ENCODE data around the gene NUFIP1.
"Not testable (repeated sequence)": the region's sequence is repeated elsewhere in the genome, so short reads cannot be mapped to it uniquely, and the experiment has no call there.

The NUFIP1 gene

DNA sequence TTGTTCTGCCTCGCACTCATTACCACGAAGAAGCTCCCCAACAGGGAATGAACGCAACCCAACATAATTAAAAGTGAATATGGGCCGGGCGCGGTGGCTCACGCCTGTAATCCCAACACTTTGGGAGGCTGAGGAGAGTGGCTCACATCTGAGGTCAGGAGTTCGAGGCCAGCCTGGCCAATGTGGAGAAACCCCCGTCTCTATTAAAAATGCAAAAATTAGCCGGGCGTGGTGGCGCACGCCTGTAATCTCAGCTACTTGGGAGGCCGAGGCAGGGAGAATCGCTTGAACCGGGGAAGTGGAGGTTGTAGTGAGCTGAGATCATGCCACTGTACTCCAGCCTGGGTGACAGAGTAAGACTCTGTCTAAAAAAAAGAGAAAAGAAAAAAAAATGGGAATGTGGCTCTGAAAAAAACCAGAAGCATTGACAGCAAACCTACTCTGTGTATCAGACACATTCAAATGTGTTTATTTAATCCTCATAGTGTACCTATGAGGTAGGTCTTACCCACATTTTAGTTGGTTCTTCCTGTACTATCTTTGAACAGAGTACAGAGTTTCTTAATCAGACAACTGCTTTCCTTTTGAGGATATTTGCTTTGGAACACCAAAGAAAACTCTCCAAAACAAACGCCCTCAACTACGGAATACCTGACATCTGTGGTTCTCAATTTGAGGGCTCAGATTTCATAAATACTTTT, 70.0 kb downstream of the NUFIP1 start:
- DNase-seq, result no peak

DNA sequence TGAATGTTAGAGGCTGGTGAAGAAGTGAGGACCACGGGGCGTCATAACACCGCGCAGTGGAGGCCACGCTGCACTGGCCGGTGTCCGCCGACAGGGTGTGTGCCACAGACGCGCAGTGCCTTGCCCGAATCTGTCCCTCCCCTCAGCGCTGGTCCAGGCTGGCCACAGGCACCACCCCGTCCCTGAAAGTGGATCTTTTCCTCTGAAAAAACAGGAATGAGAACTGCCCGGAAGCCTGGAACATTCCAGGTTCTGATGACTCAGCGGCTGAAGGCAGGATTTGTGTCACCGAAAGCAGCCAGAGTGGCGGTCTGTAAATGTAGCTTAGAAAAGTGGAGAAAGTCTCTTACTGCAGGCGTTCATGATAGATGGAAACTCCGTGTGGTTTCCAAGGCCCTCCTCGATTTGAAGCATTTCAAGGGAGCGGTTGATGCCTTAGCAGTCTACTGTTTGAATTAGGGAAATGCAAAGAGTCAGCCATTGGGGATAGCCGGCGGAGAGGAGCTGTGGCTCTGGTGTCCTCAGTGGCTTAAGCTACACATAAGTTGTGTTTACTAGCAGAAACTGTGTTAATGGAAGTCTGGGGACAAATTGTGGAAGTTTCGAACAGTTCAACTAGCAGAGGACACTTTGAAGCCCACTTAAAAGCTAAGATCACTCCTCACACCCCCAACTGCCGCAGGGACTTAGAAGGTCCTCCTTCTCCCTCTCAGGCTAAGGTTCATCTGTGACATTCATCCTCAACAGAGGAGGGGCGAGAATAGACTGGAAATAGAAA, 70.8 kb downstream of the NUFIP1 start:
- DNase-seq, result no peak

DNA sequence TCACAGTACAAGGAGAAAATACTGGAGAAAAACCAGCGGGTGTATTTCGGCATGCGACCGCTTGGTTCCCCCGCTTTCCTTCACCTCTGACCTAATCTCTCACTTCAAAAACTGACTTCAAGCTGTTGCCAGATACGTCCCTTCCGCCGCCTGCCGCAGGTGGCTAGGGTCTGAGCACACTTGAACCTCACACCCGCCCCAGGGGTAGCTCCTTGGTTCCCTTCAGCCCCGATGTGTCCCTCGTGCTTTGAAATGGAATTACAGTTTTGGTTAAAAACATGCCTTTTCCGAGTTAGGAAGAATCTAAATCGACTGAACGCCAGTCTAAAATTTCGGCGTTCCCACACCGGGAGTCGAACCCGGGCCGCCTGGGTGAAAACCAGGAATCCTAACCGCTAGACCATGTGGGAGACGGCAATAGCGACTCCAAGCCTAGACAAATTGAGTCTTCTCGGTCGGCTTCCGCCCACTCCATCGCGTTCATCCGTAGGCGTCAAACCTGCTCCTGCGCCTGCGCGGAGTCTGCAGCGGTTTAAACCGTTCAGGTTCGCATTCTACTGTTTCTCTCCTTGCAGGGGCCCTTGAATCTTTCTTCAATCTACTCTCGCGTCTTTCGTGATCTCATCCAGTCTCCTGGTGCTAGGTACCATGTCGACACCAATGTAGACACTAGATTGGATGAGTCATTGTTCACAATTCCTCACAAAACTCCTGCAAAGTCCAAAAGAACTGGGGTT, 71.5 kb downstream of the NUFIP1 start:
- peak; percentile 99 for DNase-seq

DNA sequence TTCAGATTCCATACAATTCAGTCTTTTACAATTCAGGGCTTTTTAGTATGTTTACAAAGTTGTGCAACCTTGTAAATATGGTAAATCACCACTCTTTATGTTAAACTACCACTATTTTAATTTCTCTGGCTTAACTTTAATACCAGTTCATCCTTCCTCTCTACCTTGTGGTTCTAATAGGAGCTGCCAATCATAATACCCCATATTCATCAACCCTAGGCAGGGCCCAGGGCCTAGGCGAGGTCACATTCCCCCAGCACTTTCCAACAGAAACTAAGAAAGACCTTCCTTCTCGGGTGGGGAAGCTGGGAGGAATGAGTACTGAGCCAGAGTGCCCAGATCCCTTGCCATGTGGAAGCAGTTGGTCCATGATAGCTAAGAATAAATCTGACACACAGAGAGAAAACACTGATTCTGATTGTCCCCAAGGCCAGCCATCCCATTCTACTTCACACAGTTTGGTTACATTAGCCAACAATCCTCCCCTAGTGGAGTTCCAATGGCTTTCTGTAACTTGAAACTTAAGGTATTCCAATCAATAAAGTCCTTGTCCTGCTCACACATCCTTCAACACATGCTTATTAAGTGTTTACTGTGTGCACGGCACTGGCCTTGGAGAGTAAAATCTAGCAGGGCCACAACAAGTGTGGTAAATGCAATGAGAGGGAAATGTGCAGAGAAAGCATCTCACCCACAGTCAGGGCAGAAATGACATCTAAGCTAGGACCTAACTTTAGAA, 76.8 kb downstream of the NUFIP1 start:
- DNase-seq, result no peak

DNA sequence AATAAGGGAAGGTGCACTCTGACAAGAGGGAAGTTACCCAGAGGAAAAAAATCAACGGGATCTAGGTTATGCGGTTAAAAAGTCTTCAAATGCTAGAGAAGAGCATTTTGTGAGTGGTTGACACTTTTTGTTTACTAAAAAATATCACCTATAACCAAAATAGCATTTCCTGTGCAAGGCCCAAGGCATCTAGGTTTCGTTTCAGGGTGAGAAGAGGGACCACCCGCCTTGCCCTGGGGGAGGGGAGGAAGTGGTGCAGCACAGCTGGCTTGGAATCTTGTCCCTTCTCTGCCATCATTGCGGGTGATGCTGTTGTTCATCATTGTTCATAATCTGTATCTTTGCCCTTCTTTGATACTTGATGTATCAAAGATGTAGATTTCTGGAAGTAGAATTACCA, 80.6 kb downstream of the NUFIP1 start:
- no peak for DNase-seq

DNA sequence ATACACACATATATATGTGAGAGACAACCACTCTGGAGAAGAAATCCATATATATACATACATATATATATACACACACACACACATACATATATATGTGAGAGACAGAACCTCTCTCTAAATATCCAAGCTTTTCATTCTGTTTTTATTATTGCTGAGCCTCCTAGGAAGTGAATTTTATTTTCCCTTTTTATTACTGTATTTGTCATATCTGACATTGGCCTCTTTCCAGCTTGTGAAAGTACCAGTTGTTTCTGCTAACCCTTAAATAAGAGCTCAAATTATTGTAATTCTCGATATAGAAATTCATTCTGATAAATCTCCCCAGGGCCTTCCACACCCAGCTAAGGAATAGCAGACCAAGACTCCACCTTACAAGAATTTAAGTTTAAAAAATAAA, 81.0 kb downstream of the NUFIP1 start:
- no peak for DNase-seq

DNA sequence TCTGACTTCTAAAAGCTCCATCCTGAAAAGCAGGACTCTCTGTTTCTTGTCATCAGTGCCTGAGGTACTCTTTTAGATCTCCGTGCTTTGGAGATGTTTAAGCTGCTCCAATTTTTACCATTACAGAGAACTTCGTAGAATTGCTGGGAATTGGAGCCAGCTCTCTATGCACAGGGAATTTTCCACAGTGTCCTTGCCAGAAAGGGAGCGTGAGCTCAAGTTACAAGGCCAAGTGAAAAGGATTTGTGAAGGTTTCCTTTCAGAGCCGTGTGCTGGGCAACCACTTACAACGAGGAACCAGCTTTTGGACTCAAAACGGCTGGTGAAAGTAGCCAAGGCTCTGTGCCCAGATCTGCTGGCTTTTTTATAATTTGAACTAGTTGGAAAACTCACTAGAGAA, 82.6 kb downstream of the NUFIP1 start:
- DNase-seq, result no peak

DNA sequence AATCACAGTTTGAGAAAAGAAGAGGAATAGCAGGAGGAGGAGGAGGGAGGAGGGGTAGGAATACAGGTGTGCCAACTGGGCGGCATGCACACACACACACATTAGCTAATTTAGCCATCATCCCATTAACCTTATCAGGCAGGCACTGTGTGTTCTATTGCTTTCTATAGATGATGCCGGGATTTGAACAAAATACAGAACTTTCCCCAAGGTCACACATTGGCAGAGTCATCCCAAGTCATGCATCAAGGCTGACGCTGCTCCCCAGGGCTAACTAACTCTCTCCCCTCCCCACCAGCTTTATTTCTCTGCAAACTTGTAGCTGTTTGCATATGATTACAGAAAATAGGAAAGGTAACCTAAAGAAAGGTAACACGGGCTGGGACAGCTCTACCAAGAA, 83.0 kb downstream of the NUFIP1 start:
- DNase-seq, result no peak

DNA sequence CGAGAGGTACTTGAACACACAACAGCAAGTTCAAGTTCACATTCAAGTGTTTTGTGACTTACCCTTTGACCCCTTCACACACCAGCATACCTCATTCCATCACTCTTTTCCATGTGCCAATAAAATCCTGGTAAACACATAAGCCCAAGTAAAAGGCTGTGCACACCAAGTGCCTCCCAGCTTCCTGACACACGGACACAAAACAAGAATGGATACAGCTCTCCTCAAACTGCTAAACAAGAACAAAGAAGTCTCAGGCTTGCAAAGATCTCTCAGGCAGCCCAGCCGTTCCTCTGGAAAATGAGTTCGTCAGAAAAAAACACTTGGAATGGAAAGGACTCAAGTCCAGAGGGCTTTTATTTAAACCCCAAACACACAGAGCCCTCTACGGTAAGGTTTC, 83.7 kb downstream of the NUFIP1 start:
- no peak for DNase-seq

DNA sequence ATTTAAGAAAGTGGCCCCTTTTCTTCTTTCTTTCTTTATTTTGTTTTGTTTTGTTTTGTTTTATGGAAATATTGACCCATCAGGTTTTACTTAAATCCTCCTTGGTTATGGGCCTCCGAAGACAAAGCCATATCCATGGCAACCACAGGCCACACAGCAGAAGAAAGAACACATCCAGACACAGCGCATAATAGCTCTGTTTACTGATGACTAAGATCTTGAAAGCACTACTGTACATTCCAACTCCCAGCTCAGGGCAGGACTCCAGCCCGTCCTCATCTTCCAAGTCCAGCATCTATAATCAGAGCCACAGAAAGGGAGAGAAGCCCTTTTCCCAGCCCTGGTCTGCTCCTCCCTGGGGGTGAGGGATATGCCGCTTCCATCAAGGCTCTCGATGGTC, 84.3 kb downstream of the NUFIP1 start:
- DNase-seq, result no peak

DNA sequence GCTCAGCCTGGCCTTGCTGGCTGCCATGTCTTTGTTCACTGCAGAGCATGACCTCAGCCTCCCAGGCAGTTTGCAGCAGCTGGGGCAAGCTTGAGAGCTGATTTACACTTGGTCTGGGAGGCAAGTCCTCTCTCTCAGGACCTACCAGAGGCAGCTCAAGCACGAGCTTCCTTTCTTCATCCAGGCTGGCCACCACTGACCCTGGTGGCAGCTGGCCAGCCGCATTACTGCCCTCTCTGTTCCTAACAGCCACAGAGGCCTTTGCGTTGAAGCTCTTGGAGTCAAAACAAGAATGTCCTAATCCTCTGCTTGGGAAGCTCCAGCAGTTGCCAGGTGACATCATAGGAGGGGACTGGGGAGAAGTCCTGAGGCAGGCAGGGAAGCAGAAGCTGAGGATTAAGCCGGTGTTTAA, 85.7 kb downstream of the NUFIP1 start:
- no peak for DNase-seq

DNA sequence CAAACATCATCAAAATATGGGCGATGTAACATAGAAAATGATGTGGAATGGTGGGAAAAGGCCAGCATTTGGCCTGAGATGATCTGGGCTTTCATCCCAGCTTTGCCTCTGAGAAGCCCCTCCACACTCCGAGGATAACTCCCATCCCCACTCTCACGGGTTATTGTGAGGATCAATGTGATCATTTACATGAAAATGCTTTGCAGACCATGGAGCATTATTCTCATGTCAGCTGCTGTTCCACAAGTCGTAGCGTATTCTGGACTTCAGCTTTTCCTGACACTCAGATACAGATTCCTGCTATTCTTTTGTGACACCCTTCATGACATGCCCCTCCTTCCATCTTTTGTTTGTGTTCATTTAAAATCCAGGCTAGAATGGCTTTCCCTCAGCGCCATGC, 86.5 kb downstream of the NUFIP1 start:
- DNase-seq, result no peak

DNA sequence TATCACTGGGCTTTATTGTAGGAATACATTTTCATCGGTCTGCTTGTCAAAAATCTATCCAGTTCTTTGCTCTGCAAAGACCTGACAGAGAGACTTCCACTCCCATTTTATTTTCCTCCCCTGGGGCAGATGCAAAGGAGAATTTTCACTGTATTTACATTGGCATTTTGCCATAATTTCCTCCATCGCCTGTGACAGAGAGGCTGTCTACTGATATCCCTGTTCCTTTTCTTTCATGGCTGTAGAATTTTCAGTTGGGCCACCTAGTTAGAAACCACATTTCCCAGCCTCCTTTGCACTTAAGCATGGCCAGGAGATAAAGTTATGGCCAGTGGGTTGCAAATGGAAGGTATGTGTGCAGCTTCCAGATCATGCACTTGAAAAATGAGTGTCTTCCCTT, 89.3 kb downstream of the NUFIP1 start:
- no peak for DNase-seq

DNA sequence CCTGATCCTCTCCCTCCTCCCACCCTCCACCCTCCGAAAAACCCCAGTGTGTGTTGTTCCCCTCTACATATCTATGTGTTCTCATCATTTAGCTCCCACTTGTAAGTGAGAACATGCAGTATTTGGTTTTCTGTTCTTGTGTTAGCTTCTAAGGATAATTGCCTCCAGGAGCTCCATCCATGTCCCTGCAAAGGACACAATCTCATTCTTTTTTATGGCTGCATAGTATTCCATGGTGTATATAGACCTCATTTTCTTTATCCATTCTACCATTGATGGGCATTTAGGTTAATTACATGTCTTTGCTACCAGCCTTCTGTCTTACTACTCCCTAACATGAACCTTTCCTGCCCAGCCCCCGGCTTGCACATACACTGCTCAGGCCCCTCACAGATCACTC, 91.0 kb downstream of the NUFIP1 start:
- not testable (repeated sequence) for DNase-seq

DNA sequence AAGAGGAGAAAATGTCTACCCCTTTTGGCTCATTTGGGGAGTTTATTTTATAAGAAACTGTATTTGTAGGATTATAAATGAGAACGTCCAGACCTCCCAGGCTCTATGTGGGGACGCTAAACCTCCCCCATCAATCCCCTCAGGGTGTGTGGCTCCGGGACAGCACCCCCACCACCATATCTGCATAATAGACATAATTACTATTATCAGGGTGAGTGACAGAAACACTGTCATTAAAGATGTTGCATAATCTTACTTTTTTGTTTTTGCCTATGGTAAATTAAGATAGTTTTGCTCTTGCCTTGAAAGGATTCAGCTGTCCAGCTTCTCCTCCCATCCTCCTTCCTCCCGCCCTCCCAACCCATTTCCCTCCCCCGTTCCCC, 93.3 kb downstream of the NUFIP1 start:
- no peak for DNase-seq

DNA sequence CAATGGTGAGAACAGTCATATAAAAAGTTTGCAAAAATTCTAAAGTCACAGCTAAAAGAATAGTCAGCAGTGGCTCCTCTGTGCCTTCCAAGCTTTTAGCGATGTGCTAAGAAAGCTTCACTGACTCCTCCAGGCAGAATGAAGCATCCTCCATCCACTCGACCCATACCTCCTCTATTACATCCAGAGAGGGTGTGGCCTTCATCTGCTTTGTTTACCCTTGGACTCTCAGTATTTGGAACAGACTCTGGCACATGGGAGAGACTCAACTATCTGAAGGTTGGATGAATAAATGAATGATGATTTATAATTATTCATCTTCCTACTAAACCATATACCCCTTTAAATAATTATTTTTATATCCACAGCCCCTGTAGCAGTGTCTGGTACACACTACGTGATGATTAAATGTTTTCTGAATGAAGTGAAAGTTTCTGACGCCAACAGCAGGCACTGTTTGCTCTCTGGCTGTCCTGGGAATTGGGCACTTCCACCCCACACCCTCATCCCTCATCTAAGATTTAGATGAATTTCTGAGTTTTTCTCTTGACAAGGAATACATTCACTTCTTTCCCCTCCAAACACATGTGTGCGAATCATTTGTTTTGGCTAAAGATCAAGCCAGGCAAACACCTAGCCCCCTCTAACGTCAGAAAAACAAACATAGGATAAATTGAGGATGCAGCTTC, 93.9 kb downstream of the NUFIP1 start:
- no peak for DNase-seq

DNA sequence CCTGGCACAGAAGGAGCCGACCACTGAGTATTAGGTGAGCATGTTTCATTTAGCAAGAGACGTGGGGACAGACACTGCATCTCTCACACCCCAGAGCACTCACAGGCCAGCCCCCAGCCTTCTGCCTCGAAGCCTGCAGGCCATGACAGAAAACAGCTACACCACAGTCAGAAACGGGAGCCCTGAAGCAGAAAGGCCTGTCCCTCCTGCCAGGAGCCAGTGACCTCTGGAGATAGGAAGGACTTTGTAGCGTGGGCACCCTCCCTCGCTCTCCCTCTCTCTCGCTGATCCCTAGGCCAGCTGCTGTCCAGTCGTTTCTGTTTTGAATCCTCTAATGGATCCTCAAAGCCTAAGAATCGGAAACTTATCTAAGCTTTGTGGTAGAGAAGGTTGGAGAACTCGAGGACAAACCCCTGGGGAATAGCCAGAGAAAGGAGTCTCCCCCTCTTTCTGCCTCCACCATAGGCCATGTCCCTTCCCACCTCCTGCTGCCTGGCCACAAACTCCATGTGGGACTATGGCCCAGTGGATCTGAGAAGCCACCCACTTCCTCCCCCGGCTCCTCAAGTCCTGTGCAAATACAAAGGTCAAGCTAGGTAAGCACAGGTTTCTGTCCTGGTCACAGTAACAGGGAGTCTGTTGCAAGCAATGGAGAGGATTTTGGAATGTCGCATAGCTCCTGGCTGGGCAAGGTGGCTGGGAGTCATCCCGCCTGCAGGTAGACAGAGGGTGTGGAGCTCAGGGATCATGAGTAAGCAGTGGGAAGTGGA, 95.1 kb downstream of the NUFIP1 start:
- DNase-seq, result no peak
